Fibroblast of skin of left biceps (primary cell): Measurements from ENCODE around the gene PFDN6.

Source experiments
- DNase-seq, 2 experiments: peaks; one replicate each; pipeline ENCODE4 v3.0.0-alpha.2; 2013; ENCODE audit warnings: low read depth in 2 of 2

Gene PFDN6

DNA sequence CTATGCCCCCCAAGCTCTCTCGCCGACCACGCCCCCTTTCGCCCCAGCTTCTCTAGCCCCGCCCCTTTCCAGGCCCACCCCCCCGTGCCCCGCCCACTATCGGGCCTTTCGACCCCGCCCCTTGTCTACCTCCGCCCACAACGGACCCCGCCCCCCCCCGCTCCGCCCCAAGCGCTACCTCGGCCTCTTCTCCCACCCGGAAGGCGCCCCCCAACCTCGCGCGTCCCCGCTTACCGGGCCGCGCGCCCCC lies 27.9 kb downstream of the PFDN6 start:
- DNase-seq = no peak

DNA sequence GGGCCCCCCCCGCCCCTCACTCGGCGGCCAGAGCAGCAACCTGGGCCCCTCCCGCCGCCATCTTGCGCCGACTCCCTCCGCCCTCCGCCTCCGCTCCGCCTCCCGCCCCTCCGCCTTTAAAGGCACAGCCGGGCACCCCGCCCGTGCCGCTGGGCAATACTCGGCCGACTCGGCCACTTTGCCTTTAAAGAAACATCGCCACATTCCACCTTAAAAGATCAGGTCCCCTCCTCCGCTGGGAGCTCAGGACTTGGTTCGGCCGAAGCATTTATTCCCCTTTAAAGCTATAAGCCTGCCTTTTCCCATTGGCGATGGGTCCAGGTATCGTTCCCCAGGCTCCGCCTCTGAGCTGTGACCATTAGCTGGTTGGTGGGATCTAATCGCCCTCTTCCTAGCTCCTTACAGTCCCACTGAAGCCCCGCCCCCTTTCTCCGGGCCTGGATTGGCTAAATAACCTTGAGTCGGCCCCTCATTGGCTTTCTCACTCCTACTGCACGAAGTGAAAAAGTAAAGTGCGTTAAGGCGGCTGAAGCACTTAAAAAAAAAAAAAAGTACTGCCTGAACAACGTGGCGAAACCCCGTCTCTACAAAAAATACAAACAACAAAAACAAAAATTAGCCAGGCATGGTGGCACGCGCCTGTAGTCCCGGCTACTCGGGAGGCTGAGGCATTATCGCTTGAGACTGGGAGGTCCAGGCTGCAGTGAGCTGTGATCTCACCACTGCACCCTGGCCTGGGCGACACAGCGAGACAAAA lies 28.4 kb downstream of the PFDN6 start, which contains the start of gene ZBTB22:
Gene ZBTB22, minus strand, starts transcription at position 76 of the 757 bp plus-strand sequence. CDS start 828 bp downstream, outside the sequence.
- DNase-seq = peak; percentile 97 to 98

DNA sequence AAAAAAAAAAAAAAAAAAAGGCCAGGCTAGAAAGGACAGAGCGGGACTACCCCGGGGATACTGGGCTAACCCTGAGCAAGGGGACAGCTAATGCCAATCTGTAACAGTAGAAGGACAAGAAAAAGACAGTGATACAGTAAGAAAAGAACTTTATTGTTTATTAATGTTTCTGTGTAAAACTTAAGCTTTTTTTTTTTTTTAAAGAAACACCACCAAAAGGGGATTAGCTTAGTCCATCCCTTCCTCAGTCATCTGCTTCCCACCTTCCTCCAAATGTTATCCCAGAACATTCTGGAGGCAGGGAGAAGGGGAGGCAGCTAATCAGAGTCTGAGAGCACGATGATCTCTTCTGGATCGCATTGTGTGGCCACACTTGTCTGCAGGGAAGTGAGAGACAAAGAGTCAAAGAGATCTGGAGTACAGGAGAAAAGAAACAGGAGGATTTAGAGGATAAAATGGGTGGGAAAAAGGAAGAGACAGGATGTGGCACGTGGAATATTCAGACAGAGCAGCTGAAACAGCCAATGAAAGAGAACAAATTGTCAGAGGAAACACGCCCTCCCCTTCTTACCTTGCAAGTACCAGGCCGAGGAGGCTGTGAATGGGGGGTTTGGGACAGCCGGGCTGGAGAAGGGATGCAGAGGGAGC lies 29.1 kb downstream of the PFDN6 start:
- no peak for DNase-seq

DNA sequence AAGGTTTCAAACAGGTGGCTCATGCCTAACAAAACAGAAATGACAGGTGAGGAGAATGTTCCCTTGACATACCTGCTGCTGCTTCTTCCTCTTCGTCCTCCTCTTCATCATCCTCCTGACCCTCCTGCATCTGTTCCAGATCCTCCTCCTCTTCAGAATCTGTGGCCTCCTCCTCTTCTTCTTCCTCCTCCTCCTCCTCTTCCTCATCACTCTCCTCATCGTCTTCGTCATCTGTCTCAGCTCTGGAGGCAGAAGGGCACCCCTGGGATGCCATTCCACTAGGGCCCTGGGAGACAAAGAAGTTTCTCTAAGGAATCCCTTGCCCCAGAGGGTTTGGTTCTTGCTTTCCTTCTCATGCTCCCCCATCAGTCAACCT lies 30.5 kb downstream of the PFDN6 start:
- DNase-seq = no peak

DNA sequence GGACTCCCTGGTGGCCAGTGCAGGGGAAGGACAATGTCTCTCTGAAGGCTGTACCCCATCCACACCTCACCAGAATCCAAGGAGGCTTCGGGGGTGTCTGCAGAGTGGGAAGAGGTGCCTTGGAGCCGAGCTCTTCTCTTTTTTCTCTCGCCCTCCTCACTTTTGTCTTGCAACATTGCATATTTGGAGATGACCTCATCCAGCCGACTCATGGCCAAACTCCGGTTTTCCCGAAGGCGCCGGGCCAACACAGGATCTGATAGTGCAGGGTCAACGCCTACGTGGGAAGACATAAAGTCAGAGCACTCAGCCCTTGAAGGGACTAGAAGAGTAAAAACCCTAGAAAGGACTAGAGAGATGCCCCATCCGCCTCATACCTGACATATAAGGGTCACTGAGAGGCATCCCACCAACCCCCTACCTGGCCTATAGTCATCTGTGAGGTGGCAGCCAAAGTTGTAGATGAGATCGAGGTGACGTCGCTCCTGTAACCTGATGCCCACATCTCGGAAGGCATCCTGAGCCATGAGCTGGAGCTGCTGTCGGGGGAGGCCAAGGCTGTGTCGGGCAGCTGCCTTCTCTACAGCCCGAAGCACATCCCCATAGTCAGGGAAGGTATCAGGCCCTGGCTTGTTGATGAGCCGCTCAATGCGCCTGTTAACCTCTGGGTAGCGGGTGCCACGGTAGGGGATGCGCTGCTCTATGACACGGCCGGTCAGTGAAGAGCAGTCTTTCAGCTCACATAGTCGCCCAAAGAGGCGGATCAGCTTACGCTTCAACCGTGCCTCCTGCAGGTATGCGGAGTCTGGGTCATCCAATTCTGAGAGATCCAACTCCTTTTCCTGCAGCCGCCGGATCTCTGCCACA lies 31.1 kb downstream of the PFDN6 start:
- DNase-seq = no peak

DNA sequence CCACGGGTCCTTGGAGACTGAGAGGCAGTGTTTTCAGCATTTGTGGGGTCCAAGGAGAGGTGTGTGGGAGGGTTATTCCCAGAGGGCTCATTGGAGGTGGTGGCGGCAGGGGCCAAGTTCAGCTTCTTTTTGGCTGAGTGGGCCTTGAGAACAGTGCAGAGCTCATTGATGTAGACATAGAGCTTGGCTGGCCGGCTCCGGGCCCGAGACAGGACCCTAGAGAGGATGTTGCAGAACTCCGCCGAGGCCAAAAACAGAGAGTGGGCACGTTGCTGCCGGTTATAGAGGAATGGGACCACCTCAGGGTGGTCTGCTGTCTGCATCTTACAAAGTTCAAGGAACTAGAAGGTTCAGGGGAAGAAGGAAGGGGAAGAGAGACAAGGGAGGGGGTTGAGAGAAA lies 31.8 kb downstream of the PFDN6 start:
- DNase-seq = no peak

DNA sequence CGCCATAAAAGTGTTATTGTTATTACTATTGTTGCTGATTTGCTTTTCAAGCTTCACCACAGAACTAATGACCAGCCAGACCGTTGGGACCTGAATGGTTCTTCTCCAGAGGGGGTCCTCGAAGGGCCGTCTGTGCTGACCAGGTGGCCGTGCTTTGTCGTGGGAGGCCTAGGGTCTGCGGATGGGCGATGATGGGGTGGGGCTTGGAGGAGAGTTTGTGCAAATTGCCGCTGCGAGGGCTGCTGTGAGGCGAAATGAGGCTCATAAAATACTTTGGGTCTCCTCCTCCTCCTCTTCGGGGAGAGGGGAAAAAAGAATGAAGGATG lies 34.2 kb downstream of the PFDN6 start:
- no peak for DNase-seq

DNA sequence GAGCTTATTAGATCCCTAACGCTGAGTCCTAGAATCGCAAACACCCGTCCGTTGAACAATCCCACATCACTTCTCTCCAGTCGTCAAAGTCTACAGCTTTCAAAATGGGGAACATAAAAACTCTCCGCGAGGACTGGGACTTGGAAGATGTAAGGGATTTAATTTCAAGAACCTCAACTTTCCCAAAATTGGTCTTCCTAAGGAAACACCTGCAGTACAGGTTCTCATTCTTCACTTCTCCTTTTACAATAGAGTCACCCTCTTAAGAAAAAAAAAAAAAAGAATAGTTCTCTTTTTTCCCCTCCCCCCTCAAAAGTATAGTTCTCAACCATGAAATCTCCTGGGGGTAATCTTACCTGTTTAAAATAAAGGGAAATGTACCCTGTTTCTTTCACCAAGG lies 34.7 kb downstream of the PFDN6 start:
- no peak for DNase-seq

DNA sequence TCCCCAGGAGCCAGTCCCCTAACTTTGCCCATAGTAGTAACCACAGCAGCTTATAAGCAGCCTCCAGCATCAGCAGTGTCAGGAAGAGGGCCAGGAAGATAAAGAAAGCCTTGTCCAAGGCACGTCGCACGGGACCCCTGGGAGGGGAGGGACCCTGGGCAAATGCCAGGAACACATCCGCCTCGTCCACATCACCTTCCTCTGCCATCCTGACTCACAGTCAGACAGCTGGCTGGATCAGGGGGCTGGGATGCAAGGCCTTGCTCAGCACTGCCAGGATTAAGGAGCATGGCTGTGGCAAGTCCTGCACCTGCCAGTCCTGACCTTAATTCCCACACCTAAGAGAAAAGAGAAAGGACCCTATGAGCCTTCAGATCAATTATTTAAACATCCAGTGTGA lies 39.7 kb downstream of the PFDN6 start:
- no peak for DNase-seq

DNA sequence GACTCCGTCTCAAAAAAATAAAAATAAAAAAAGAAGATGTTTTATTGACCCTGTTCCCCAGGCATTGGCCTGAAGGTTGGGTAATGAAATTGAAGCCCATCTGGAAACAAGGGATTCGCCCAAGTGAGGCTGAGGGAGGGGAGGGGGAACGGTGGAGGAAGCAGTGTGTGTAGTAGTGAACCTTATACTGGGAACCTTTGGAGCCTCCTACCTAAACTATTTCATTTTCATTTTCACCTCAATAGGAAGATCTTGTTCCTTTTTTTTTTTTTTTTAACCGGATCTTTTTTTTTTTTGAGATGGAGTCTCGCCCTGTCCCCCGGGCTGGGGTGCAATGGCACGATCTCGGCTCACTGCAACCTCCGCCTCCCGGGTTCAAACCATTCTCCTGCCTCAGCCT lies 41.3 kb downstream of the PFDN6 start:
- no peak for DNase-seq

DNA sequence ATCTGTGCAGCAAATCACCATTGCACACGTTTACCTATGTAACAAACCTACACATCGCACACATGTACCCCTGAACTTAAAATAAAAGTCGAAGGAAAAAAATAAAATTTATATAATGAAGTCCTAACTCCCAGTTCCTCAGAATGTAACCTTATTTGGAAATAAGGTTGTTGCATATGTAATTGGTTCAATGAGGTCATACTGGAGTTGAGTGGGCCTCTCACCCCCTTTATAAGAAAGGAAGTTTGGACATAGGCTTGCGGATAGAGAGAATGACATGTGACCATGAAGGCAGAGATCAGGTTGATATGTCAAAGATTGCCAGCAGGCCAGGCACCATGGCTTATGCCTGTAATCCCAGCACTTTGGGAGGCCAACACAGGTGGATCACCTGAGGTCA lies 44.3 kb downstream of the PFDN6 start:
- no peak for DNase-seq

DNA sequence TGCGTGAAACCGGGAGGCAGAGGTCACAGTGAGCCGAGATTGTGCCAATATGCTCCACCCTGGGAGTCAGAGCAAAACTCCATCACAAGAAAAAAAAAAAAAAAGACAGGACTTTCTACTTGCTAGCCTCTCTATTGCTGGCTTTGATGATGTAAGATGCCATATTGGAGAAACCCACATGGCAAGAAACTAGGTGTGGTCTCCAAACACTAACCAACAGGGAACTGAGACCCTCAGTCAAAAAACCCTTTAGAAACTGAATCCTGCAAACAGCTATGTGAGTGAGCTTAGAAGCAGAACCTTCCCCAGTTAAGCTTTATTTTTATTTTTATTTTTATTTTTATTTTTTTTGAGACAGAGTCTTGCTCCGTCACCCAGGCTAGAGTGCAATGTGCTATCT lies 46.5 kb downstream of the PFDN6 start:
- DNase-seq = no peak

DNA sequence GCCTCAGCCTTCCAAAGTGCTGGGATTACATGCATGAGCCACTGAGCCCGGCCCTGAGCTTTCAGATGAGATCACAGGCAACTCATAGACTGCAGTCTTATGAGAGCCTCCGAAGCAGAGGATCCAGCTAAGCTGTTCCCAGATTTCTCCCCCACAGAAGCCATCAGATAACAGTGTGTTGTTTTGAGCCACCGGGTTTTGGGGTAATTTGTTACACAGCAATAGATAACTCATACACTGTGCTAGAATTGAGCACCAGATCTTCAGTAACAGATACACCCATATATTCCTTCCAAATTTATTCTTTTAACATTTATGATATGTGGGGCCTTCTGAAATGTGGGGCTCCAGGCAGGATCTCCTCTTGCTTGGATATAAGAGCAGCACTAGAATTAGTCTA lies 47.1 kb downstream of the PFDN6 start:
- no peak for DNase-seq

DNA sequence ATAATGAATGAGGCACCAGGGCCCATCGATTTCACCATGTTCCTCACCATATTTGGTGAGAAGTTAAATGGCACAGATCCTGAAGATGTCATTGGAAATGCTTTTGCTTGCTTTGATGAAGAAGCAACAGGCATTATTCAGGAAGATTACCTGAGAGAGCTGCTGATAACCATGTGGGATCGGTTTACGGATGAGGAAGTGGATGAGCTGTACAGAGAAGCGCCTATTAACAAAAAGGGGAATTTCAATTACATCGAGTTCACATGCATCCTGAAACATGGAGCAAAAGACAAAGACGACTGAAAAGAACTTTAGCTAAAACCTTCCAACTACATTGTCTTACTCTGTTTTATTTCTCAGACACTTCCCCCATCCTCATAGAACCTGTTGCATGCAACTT lies 49.8 kb downstream of the PFDN6 start:
- DNase-seq = no peak
